GM13977 (cell line): Measurements from ENCODE around the gene MAPK1IP1L.
"Not testable (repeated sequence)": the region's sequence is repeated elsewhere in the genome, so short reads cannot be mapped to it uniquely, and the experiment has no call there.

Experiments used
- DNase-seq: peaks from one replicate; pipeline ENCODE4 v3.0.0; 2012; ENCODE audit warnings: low spot score
- CTCF ChIP-seq: IDR thresholded peaks from 2 replicates; pipeline ENCODE4 v1.5.1; 2012; ENCODE audit warnings: mild to moderate bottlenecking, control low read depth; ENCODE audit not compliant: insufficient read depth; ENCODE audit errors: extremely low read depth, missing control alignments
- in situ Hi-C: fragments of 300-500 bp; cut with MboI; formaldehyde crosslinking; loops from one replicate; pipeline ENCODE4 v1.12.0; 2022; ENCODE audit warnings: low sequenced_read_pairs, low pct_unique_long_range_greater_than_20kb, mixed read lengths, inconsistent platforms; ENCODE audit not compliant: unreplicated experiment

The MAPK1IP1L gene

GRCh38 chr14:55051423-55052268, at the start of gene MAPK1IP1L:
Gene MAPK1IP1L (plus strand): TSS chr14:55051647. CDS start chr14:55061684, 10,037 bp downstream.
- peak; percentile 97 for DNase-seq
- peak; percentile 99 for TF ChIP-seq CTCF
- in situ Hi-C loops = no loop called here

- DNase-seq = no peak
- in situ Hi-C loops = no loop called here
- TF ChIP-seq CTCF = no peak
These were observed 46.4 kb upstream of the MAPK1IP1L start for GRCh38 chr14:55005071-55005470.

- in situ Hi-C loops = no loop called here
- no peak for DNase-seq
- no peak for TF ChIP-seq CTCF
These were observed 36.4 kb upstream of the MAPK1IP1L start for GRCh38 chr14:55015006-55015405.

GRCh38 chr14:55019968-55020554, 31.4 kb upstream of the MAPK1IP1L start:
- no peak for TF ChIP-seq CTCF
- in situ Hi-C loops = no loop called here
- no peak for DNase-seq

GRCh38 chr14:55024365-55024764, 27.1 kb upstream of the MAPK1IP1L start:
- DNase-seq, in situ Hi-C loops: not testable (repeated sequence)

- in situ Hi-C loops = no loop called here
- DNase-seq = no peak
- no peak for TF ChIP-seq CTCF
These were observed 25.5 kb upstream of the MAPK1IP1L start for GRCh38 chr14:55025948-55026347.

- no peak for DNase-seq
- in situ Hi-C loops = no loop called here
- no peak for TF ChIP-seq CTCF
These were observed 25.0 kb upstream of the MAPK1IP1L start for GRCh38 chr14:55026441-55026792.
